ENCODE measurements around the gene PRAMEF5.
"Not testable (repeated sequence)": the region's sequence is repeated elsewhere in the genome, so short reads cannot be mapped to it uniquely, and the experiment has no call there.

The PRAMEF5 gene

DNA sequence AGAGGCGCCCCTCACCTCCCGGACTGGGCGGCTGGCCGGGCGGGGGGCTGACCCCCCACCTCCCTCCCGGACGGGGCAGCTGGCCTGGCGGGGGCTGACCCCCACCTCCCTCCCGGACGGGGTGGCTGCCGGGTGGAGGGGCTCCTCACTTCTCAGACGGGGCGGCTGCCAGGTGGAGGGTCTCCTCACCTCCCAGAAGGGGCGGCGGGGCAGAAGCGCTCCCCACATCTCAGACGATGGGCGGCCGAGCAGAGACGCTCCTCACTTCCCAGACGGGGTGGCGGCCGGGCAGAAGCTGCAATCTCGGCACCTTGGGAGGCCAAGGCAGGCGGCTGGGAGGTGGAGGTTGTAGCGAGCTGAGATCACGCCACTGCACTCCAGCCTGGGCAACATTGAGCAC lies 44.7 kb downstream of the PRAMEF5 start:
- not testable (repeated sequence) for H3K27ac ChIP-seq; H3K36me3 ChIP-seq; DNase-seq; H3K4me3 ChIP-seq (ENCODE audit: low read depth, low read length); H3K9me3 ChIP-seq (ENCODE audit: severe bottlenecking); H3K27me3 ChIP-seq (ENCODE audit: insufficient read depth, low read depth, severe bottlenecking)

DNA sequence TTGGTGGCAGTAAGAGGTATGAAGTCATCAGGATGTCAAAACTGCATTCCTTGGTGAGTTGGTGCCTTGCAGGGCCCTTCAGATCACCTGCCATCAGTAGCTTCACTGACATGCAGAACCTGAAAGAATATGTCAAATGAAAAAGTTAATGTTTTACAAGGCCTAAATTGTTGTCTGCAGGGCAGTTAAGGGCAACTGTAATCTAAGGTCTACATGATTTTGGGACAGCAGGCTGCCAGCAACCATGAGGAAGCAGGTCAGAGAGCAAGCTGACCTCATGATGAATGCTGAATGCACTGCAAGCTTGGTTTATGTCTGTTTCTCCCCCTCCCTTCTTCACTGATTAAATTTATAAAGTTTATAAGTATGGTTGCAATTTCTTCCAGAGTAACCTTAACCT lies 48.2 kb downstream of the PRAMEF5 start:
- not testable (repeated sequence) for DNase-seq; H3K27ac ChIP-seq; H3K4me3 ChIP-seq (ENCODE audit: low read depth, low read length)

DNA sequence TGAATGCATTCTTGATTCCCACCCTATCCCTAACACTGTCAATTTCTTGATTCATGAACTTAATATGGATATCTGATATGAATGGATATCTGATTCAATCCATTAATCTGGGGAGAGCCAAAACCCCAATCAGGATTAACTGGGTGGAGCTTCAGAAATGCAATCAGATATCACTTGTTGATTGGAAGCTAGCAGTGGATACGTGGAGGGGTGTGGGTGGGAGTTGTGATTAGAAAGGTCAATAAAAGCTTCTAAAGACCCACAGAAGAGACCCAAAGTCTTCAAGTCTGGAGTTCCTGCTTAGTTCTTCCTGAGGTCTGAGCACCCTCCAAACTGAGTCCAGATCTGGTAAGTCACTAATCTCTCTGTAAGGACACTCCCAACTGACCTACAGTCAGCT lies 49.2 kb downstream of the PRAMEF5 start, which contains the start of gene PRAMEF33:
TSS of gene PRAMEF33 (plus strand) at position 301 of the 400 bp plus-strand sequence. CDS start 2,416 bp downstream, outside the sequence.
- H3K27me3 ChIP-seq (ENCODE audit: insufficient read depth, low read depth, severe bottlenecking); H3K9me3 ChIP-seq (ENCODE audit: severe bottlenecking); H3K36me3 ChIP-seq; H3K4me3 ChIP-seq (ENCODE audit: low read depth, low read length); H3K27ac ChIP-seq; DNase-seq: not testable (repeated sequence)

More for the DNA sequence above, 48.2 kb downstream of the PRAMEF5 start:
- not testable (repeated sequence) for H3K36me3 ChIP-seq; H3K27me3 ChIP-seq (ENCODE audit: insufficient read depth, low read depth, severe bottlenecking); H3K9me3 ChIP-seq (ENCODE audit: severe bottlenecking)

All from WERI-Rb-1 (cell line).